Breast epithelium (tissue), 4 donors: Measurements from ENCODE around the gene CXorf58. TPM values are rescaled to one million over a fixed set of nuclear protein-coding genes. Genes with fewer than 3 reads are reported as not detected.

Experiments used
- DNase-seq, 2 donors: peaks; one replicate each; pipeline ENCODE4 v3.0.0-alpha.2; 2019; ENCODE audit warnings: low spot score in 2 of 2
- H3K27ac ChIP-seq, 2 donors: fragments of 200-600 bp; sonication (generic) in 1 of 2; one replicate each; pipeline ENCODE4 v1.5.1; 2016 to 2019; ENCODE audit warnings: mild to moderate bottlenecking in 1 of 2
- H3K27me3 ChIP-seq, 2 donors: fragments of 200-600 bp; sonication (generic) in 1 of 2; one replicate each; pipeline versions ENCODE4 v1.5.1 to v1.6.0; 2017 to 2019; ENCODE audit warnings: control low read depth in 1 of 2, mild to moderate bottlenecking in 1 of 2
- H3K36me3 ChIP-seq: fragments of 200-600 bp; one replicate; pipeline ENCODE4 v1.5.1; 2019
- H3K4me1 ChIP-seq, 2 donors: fragments of 200-600 bp; sonication (generic); one replicate each; pipeline ENCODE4 v1.5.1; 2016 to 2019; ENCODE audit warnings: control low read depth in 1 of 2
- H3K4me3 ChIP-seq, 3 donors: fragments of 200-600 bp; sonication (generic); 1 replicate in 2 of 3; 2 replicates in 1 of 3; pipeline ENCODE4 v1.5.1; 2016 to 2019; ENCODE audit warnings: mild to moderate bottlenecking in 3 of 3, moderate library complexity in 2 of 3
- H3K9me3 ChIP-seq, 2 donors: fragments of 200-600 bp; sonication (generic) in 1 of 2; one replicate each; pipeline ENCODE4 v1.5.1; 2016 to 2019; ENCODE audit warnings: control low read depth in 1 of 2
- POLR2A ChIP-seq: fragments of 450-650 bp; IDR thresholded peaks from one replicate; pipeline ENCODE4 v1.6.1; 2016; ENCODE audit warnings: antibody characterized with exemption, mild to moderate bottlenecking, moderate library complexity
- POLR2AphosphoS5 ChIP-seq, 3 donors: sonication (generic); formaldehyde crosslinking; IDR thresholded peaks; one replicate each; pipeline ENCODE4 v1.6.1; 2017; ENCODE audit warnings: antibody characterized with exemption in 3 of 3
- intact Hi-C: fragments of 100-400 bp; cut with DNase I; formaldehyde crosslinking; loops from one replicate; pipeline ENCODE4 v1.15.1; 2023; ENCODE audit warnings: low total_unique reads
- total RNA-seq, 3 donors: library from RNA; depleted of rRNA; stranded (reverse); fragments of >200 nt; gene quantifications; one replicate each; pipeline ENCODE4 v1.1.0, GENCODE V29; 2016
- TF ChIP-seq, protein P1 (sequence below), 3 donors: fragments of 450-650 bp; IDR thresholded peaks; one replicate each; pipeline ENCODE4 v1.5.1; 2016 to 2017; ENCODE audit warnings: antibody characterized with exemption in 3 of 3, mild to moderate bottlenecking in 3 of 3, moderate library complexity in 3 of 3

CXorf58 gene
- total RNA-seq, 3 donors from 2014 or later, result 1.5 TPM; not detected in 2

DNA sequence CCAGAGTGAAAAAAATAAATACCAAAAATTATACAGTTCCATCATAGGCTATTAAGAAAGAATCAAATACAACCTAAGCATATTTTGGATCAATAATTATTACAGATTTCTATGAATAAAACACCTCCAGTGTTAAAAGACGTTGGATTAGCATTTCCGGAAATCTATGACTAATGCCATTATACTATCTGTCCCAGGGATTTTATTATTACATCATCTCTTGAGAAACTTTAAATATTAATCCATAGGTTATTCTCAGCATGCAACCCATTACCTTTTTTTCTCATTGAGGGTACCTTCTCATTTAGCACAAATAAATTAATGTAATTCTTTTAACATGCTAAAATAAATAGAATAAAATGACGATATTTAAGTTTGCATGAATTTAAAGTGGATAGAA, 44.6 kb downstream of the CXorf58 start:
- Histone ChIP-seq H3K4me1 (no peaks in the 10 kb centered on the region), H3K36me3 (no peaks in the 10 kb centered on the region), H3K4me3 (no peak overlapping the region), H3K9me3 (no peaks in the 10 kb centered on the region), H3K27ac (no peak overlapping the region), H3K27me3 (peaks cover 0 to 14% of the 10 kb centered on the region in 2 donors)
- intact Hi-C loops, result no loop called here
- TF ChIP-seq POLR2A (no peak), POLR2AphosphoS5 (IDR thresholded peaks at IDR 0.05) (no peak)
- TF ChIP-seq, protein P1, sequence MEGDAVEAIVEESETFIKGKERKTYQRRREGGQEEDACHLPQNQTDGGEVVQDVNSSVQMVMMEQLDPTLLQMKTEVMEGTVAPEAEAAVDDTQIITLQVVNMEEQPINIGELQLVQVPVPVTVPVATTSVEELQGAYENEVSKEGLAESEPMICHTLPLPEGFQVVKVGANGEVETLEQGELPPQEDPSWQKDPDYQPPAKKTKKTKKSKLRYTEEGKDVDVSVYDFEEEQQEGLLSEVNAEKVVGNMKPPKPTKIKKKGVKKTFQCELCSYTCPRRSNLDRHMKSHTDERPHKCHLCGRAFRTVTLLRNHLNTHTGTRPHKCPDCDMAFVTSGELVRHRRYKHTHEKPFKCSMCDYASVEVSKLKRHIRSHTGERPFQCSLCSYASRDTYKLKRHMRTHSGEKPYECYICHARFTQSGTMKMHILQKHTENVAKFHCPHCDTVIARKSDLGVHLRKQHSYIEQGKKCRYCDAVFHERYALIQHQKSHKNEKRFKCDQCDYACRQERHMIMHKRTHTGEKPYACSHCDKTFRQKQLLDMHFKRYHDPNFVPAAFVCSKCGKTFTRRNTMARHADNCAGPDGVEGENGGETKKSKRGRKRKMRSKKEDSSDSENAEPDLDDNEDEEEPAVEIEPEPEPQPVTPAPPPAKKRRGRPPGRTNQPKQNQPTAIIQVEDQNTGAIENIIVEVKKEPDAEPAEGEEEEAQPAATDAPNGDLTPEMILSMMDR (IDR thresholded peaks at IDR 0.05), result no peak
- DNase-seq, result no peak

DNA sequence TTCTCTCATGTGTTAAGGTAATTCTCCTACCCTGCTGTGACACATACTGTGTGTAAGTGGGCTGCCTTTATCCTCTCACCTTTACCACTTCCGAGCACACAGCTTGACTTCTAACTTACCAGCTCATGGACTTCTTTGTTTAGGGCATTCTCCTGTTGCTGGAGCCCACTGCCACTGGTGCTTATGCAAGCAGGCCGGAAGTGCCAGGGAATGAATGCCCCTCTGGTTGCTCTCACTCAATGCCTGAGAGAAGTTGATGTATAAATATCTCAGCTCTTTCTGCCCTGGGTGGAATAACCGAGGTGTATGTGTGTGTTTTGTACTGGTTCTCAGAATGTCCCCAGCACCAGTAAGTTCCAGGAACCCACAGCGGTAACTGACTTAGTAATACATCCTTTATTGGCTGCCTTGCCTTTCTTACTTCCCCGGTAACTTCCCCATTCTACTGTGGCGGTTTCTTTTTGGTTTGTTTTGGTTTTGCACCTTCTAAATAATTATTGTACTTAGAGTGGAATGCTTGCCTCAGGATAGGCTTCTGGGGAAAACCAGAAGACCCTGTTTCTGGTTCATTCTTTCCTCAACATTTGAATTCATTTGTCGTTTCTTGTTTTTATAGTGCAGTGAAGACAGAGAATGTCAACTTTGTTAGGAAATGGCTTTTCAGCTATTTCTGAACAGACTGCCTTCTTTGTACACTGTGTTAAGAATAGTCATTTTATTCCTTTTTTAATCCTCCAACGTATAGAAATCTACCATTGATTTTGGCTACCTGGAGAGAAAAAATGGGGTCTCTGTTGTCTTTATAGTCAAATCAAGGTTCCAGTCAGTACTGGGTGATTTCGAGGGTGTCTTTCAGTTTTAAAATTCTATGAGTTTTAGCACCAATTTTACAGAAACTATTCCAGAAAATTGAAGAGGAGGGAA, 45.4 kb downstream of the CXorf58 start:
- no peak for DNase-seq
- Histone ChIP-seq H3K4me1 (no peaks in the 10 kb centered on the region), H3K36me3 (no peaks in the 10 kb centered on the region), H3K9me3 (no peaks in the 10 kb centered on the region), H3K27ac (no peak overlapping the region), H3K27me3 (peaks cover 0 to 14% of the 10 kb centered on the region in 2 donors), H3K4me3 (no peak overlapping the region)
- intact Hi-C loops, result no loop called here
- TF ChIP-seq, protein P1 (IDR thresholded peaks at IDR 0.05), result no peak
- TF ChIP-seq POLR2A, result no peak
- TF ChIP-seq POLR2AphosphoS5 (IDR thresholded peaks at IDR 0.05), result no peak

- TF ChIP-seq, protein P1 (IDR thresholded peaks at IDR 0.05), result no peak
- TF ChIP-seq POLR2A, result no peak
- TF ChIP-seq POLR2AphosphoS5 (IDR thresholded peaks at IDR 0.05), result no peak
- H3K36me3 ChIP-seq, result no peaks in the 10 kb centered on the region
- no peaks in the 10 kb centered on the region for H3K4me1 ChIP-seq
- intact Hi-C loops, result no loop called here
- DNase-seq, result no peak
- H3K4me3 ChIP-seq, result no peak overlapping the region
- H3K9me3 ChIP-seq, result no peaks in the 10 kb centered on the region
- H3K27me3 ChIP-seq, result peaks cover 0 to 15% of the 10 kb centered on the region in 2 donors
- no peak overlapping the region for H3K27ac ChIP-seq
Measured at GRCh38 chrX:23953908-23954269, 46.1 kb downstream of the CXorf58 start.

DNA sequence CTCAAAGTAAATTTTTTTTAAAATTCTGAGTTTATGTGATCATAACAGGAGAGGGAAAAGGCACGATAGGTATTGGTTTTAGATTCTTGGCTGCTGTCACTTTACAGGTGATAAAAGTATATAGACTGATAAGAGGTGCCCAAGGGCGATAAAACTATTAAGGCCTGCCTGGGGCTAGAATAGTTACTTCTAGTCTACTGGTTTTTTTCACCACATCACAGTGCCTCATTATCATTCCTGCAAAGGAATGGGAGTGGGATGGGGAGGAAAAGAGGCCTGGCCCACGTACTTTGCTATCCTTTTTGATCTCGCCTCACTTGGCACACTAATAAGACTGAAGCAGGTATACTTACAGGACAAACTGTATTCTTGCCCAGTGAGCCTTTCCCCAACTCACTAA, 46.6 kb downstream of the CXorf58 start:
- DNase-seq, result no peak
- intact Hi-C loops, result no loop called here
- H3K4me3 ChIP-seq, result no peak overlapping the region
- H3K36me3 ChIP-seq, result no peaks in the 10 kb centered on the region
- no peaks in the 10 kb centered on the region for H3K9me3 ChIP-seq
- H3K27ac ChIP-seq, result no peak overlapping the region
- H3K4me1 ChIP-seq, result no peaks in the 10 kb centered on the region
- H3K27me3 ChIP-seq, result peaks cover 0 to 18% of the 10 kb centered on the region in 2 donors
- TF ChIP-seq, protein P1 (IDR thresholded peaks at IDR 0.05), result no peak
- TF ChIP-seq POLR2AphosphoS5 (IDR thresholded peaks at IDR 0.05) (no peak), POLR2A (no peak)

- no peaks in the 10 kb centered on the region for H3K4me1 ChIP-seq
- no peaks in the 10 kb centered on the region for H3K36me3 ChIP-seq
- H3K27me3 ChIP-seq, result peaks cover 0 to 6% of the 10 kb centered on the region in 2 donors
- no peak for DNase-seq
- no peak overlapping the region for H3K4me3 ChIP-seq
- H3K9me3 ChIP-seq, result no peaks in the 10 kb centered on the region
- no peak for TF ChIP-seq POLR2A
- TF ChIP-seq, protein P1 (IDR thresholded peaks at IDR 0.05), result no peak
- no peak for TF ChIP-seq POLR2AphosphoS5 (IDR thresholded peaks at IDR 0.05)
- H3K27ac ChIP-seq, result no peak overlapping the region
- intact Hi-C loops, result no loop called here
Measured at GRCh38 chrX:23959781-23960180, 52.0 kb downstream of the CXorf58 start.
